A673 (cell line): ENCODE results near the gene LAMP1. TPM values are rescaled to one million over a fixed set of nuclear protein-coding genes. Genes with fewer than 3 reads are reported as not detected.

Source experiments
- BruUV-seq: library from RNA; stranded (reverse); fragments of 400-500 nt; replicated peaks from 2 replicates; lab custom pipeline; 2021; lab: Mats Ljungman, UMichigan
- CTCF ChIA-PET: fragments of 300-600 bp; sonication (Branson Sonifier 250); formaldehyde crosslinking; loops from one replicate; lab custom pipeline; 2022; ENCODE audit warnings: antibody characterized with exemption; lab: Charles Lee
- POLR2A ChIA-PET: fragments of 300-600 bp; sonication (Branson Sonifier 250); formaldehyde crosslinking; loops from one replicate; lab custom pipeline; 2022; ENCODE audit warnings: antibody characterized with exemption; ENCODE audit not compliant: low non-redundant PET; lab: Charles Lee
- DNase-seq: peaks from one replicate; pipeline ENCODE4 v3.0.0-alpha.2; 2015; ENCODE audit warnings: low spot score
- H3K27ac ChIP-seq: fragments of 200-600 bp; sonication (generic); 2 replicates; pipeline ENCODE4 v1.5.1; 2016; ENCODE audit warnings: mixed run types, low read depth, mild to moderate bottlenecking, mixed read lengths, antibody characterized with exemption, low read length; ENCODE audit not compliant: poor library complexity, severe bottlenecking
- H3K27me3 ChIP-seq: fragments of 200-600 bp; sonication (generic); replicated peaks from 2 replicates; pipeline ENCODE4 v1.6.1; 2017; ENCODE audit warnings: mixed run types, low read depth, mild to moderate bottlenecking, mixed read lengths, antibody characterized with exemption, low read length; ENCODE audit not compliant: insufficient read depth, poor library complexity
- H3K36me3 ChIP-seq: fragments of 200-600 bp; sonication (generic); 2 replicates; pipeline ENCODE4 v1.6.1; 2016; ENCODE audit warnings: mixed run types, mild to moderate bottlenecking, mixed read lengths, antibody characterized with exemption, low read length; ENCODE audit not compliant: insufficient read depth, poor library complexity, severe bottlenecking
- H3K4me1 ChIP-seq: fragments of 200-600 bp; sonication (generic); 2 replicates; pipeline ENCODE4 v1.6.1; 2017; ENCODE audit warnings: mixed run types, mild to moderate bottlenecking, mixed read lengths, antibody characterized with exemption, low read length; ENCODE audit not compliant: insufficient read depth, poor library complexity, severe bottlenecking
- H3K4me3 ChIP-seq: fragments of 200-600 bp; sonication (generic); 2 replicates; pipeline ENCODE4 v1.5.1; 2016; ENCODE audit warnings: low read depth, mixed run types, mild to moderate bottlenecking, mixed read lengths, low read length; ENCODE audit not compliant: poor library complexity, severe bottlenecking
- H3K9me3 ChIP-seq: fragments of 200-600 bp; sonication (generic); 2 replicates; pipeline ENCODE4 v1.6.1; 2016; ENCODE audit warnings: mixed run types, low read depth, mild to moderate bottlenecking, mixed read lengths, antibody characterized with exemption, low read length; ENCODE audit not compliant: poor library complexity, severe bottlenecking
- EZH2 ChIP-seq: fragments of 200-600 bp; sonication (generic); IDR thresholded peaks from 2 replicates; pipeline ENCODE4 v1.6.1; 2017; ENCODE audit warnings: borderline replicate concordance, low read depth, mild to moderate bottlenecking, mixed read lengths, antibody characterized with exemption, low read length; ENCODE audit not compliant: poor library complexity, severe bottlenecking
- intact Hi-C: fragments of 100-400 bp; cut with micrococcal nuclease; formaldehyde crosslinking; loops from one replicate; pipeline ENCODE4 v1.10.0; 2022; ENCODE audit not compliant: unreplicated experiment
- total RNA-seq: library from RNA; stranded (reverse); gene quantifications from 2 replicates; pipeline ENCODE4 v1.2.3, GENCODE V29; 2021
- TF ChIP-seq, protein P1 (sequence below): fragments of 300-800, 200-600 bp; sonication (generic); conservative IDR thresholded peaks from 2 replicates; pipeline ENCODE4 v1.5.1; 2017; ENCODE audit warnings: low read depth, mild to moderate bottlenecking, antibody characterized with exemption, low read length, moderate library complexity, mixed read lengths

LAMP1 gene
- total RNA-seq, 1 experiment from 2014 or later = 129 TPM

DNA sequence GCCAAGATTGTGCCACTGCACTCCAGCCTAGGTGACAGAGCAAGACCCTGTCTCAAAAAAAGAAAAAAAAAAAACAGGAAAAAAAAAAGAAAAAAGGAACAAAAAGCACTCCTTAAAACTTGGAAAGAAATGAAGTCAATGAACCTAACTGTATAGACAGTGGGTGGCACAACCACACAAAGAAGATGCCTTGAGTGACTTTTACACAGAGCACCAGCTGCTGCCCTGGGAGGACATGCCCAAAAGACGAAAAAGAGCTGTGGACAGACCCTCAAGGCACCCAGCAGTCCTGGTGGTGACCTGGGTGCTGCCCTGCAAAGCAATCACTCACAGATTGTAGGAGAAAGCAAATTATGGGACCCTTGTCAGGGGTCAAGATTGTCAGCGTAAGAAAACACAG lies 5.9 kb upstream of the LAMP1 start:
- no peak for DNase-seq
- Histone ChIP-seq H3K4me3 (no peak overlapping the region), H3K27me3 (peaks cover 27% of the 10 kb centered on the region), H3K9me3 (no peaks in the 10 kb centered on the region), H3K27ac (no peak overlapping the region), H3K36me3 (no peaks in the 10 kb centered on the region), H3K4me1 (no peaks in the 10 kb centered on the region)
- BruUV-seq = no TSS peak
- intact Hi-C loops = no loop called here
- CTCF ChIA-PET = no interaction called here
- TF ChIP-seq, protein P1, sequence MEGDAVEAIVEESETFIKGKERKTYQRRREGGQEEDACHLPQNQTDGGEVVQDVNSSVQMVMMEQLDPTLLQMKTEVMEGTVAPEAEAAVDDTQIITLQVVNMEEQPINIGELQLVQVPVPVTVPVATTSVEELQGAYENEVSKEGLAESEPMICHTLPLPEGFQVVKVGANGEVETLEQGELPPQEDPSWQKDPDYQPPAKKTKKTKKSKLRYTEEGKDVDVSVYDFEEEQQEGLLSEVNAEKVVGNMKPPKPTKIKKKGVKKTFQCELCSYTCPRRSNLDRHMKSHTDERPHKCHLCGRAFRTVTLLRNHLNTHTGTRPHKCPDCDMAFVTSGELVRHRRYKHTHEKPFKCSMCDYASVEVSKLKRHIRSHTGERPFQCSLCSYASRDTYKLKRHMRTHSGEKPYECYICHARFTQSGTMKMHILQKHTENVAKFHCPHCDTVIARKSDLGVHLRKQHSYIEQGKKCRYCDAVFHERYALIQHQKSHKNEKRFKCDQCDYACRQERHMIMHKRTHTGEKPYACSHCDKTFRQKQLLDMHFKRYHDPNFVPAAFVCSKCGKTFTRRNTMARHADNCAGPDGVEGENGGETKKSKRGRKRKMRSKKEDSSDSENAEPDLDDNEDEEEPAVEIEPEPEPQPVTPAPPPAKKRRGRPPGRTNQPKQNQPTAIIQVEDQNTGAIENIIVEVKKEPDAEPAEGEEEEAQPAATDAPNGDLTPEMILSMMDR = no peak
- no peak for TF ChIP-seq EZH2
- POLR2A ChIA-PET = interaction anchor here (0.6 kb wide), 1 partner anchor 67 kb away, joined by 3 read pairs; no protein-coding TSS in a partner anchor

DNA sequence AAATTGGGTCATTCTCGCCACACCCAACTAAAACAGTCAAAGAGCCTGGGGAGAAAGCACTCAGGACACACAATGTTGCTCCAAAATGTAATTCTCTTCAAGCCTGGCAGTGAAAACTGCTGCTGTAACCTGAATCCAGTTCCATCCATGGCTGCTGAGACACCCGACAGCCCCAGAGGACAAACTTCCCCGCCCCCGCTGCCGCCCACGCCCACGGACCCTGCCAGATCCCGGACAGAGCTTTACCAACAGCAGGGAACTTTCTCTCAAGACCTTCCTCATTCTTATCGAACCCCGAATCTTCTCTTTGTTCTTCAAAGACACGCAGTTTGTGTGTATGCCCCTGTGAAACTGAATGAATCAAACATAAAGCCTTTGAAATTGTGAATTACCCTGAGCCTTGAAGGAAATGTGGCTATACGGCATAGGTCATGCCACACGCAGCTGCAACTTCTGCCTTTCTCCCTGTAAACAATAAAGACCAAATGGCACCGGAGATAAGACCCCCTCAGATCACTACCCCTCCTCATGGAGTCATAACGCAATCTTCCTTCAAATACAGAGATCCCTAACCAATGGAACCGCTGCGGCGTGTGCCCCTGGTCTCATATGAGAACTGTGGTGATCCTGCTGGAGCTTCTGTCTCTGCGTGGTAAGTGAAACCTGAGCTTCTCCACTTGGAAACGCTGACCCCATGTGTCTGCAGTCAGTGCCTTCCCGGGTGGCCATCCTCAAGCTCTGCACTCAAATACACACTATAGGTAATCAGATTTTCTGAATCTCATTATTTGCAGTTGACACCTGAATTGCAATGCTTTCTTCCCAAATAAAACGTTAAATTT lies 4.8 kb upstream of the LAMP1 start:
- peak; percentile 25 for DNase-seq
- BruUV-seq = no TSS peak
- intact Hi-C loops = no loop called here
- Histone ChIP-seq H3K27me3 (peaks cover 23% of the 10 kb centered on the region), H3K9me3 (no peaks in the 10 kb centered on the region), H3K27ac (no peak overlapping the region), H3K4me3 (peak overlapping the region; percentile 37), H3K4me1 (no peaks in the 10 kb centered on the region), H3K36me3 (no peaks in the 10 kb centered on the region)
- TF ChIP-seq, protein P1 = no peak
- TF ChIP-seq EZH2 = no peak
- CTCF ChIA-PET = no interaction called here
- POLR2A ChIA-PET = no interaction called here

DNA sequence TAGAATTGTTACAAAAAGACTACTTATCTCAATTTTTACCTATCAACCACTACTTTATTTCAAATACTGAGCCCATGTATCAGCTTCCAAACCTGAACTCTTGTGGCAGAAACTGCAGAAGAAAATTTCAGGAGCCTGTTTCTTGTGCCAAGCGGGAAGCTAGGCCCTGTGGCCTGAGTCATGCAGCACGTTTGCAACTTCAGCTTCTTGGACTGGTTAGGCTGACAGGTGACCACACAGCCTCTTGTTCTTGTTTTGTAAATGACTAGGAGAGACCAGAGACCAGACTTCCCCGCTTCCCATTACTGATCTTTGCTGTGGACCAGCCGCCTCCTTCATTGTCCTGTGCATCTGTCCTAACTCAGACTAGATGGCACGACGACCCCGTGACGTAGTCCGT lies 3.4 kb upstream of the LAMP1 start:
- ChIA-PET POLR2A (no interaction called here), CTCF (no interaction called here)
- no TSS peak for BruUV-seq
- Histone ChIP-seq H3K4me1 (peaks cover 8% of the 10 kb centered on the region), H3K36me3 (no peaks in the 10 kb centered on the region), H3K9me3 (no peaks in the 10 kb centered on the region), H3K4me3 (no peak overlapping the region), H3K27ac (no peak overlapping the region), H3K27me3 (peaks cover 23% of the 10 kb centered on the region)
- TF ChIP-seq, protein P1 = no peak
- TF ChIP-seq EZH2 = no peak
- DNase-seq = no peak
- intact Hi-C loops = no loop called here
